IPS-18a (cell line): ENCODE data around the gene ISOC2.

Experiments
- H3K27ac ChIP-seq: one replicate; pipeline ENCODE4 v1.5.1; 2013; ENCODE audit warnings: low read length
- H3K27me3 ChIP-seq: one replicate; pipeline ENCODE4 v1.6.1; 2013; ENCODE audit warnings: mild to moderate bottlenecking, low read length; ENCODE audit not compliant: control insufficient read depth, insufficient read depth
- H3K36me3 ChIP-seq: one replicate; pipeline ENCODE4 v1.6.1; 2013; ENCODE audit warnings: low read depth, low read length; ENCODE audit not compliant: control insufficient read depth
- H3K4me1 ChIP-seq: one replicate; pipeline ENCODE4 v1.6.1; 2013; ENCODE audit warnings: low read depth, low read length; ENCODE audit not compliant: control insufficient read depth
- H3K4me3 ChIP-seq: one replicate; pipeline ENCODE4 v1.5.1; 2013; ENCODE audit warnings: low read length
- H3K9ac ChIP-seq: one replicate; pipeline ENCODE4 v1.6.1; 2013; ENCODE audit warnings: mild to moderate bottlenecking, low read length, moderate library complexity
- H3K9me3 ChIP-seq: one replicate; pipeline ENCODE4 v1.6.1; 2013; ENCODE audit warnings: low read depth, low read length; ENCODE audit not compliant: control insufficient read depth

ISOC2 gene

DNA sequence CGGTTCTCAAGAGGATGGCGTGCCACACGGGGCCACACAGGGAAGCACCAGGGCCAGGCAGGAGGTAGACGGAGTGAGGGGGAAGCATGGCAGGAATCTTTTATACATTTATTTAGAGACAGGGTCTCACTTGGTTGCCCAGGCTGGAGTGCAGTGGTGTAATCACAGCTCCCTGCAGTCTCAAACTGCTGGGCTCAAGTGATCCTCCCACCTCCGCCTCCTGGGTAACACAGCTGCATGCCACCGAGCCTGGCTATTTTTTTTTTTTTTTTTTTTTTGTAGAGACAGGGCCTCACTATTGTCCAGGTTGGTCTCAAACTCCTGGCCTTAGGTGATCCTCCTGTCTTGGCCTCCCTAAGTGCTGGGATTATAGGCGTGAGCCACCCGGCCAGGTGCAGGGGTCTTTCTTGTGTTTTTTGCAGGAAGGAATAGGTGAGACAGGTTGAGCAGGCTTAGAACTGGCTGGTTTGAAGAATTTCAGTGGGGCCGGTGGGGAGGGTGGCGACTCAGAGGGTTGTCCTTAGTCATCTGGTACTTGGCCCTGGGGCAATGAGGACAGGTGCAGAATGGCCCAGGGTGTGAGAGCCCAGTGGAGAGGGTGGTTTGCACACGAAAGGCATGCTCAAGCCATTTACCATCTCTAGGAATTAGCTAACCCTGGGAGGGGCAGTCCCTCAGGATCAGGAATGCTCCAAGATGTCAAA, 34.4 kb upstream of the ISOC2 start:
- H3K4me3 ChIP-seq: no peak overlapping the region
- H3K27ac ChIP-seq: no peak overlapping the region
- H3K4me1 ChIP-seq: peaks cover 8% of the 10 kb centered on the region
- H3K36me3 ChIP-seq: no peaks in the 10 kb centered on the region
- no peaks in the 10 kb centered on the region for H3K27me3 ChIP-seq
- no peaks in the 10 kb centered on the region for H3K9me3 ChIP-seq
- no peak overlapping the region for H3K9ac ChIP-seq

DNA sequence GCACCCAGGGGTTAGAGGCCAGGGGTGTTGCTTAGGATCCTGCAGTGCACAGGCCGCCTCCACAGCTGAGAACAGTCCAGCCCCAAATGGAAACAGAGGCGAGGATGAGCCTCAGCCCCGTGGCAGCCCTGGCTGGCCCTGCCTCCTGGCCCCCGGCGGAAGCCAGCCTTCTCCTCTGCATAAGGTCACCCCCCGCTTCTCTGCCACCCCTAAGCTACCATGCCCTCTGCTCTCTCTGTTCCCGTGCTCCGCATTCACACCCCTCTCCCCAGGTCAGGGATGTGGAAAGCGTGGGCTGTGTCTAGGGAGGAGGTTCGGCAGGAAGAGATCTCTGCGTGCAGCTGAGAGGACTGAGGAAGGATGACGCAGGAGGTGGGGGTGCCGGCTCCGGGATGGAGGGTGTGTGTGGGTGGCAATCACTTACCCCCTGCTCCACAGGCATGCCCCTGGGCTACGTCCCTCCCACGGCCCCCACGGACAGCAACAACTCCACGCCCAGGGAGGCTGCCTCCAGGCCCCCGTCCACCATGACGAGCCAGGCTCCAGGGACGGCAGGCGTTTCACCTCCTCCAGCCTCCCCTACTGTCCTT, 32.8 kb upstream of the ISOC2 start:
- no peak overlapping the region for H3K27ac ChIP-seq
- peaks cover 13% of the 10 kb centered on the region for H3K4me1 ChIP-seq
- H3K4me3 ChIP-seq: no peak overlapping the region
- no peaks in the 10 kb centered on the region for H3K9me3 ChIP-seq
- no peaks in the 10 kb centered on the region for H3K27me3 ChIP-seq
- H3K36me3 ChIP-seq: no peaks in the 10 kb centered on the region
- no peak overlapping the region for H3K9ac ChIP-seq

DNA sequence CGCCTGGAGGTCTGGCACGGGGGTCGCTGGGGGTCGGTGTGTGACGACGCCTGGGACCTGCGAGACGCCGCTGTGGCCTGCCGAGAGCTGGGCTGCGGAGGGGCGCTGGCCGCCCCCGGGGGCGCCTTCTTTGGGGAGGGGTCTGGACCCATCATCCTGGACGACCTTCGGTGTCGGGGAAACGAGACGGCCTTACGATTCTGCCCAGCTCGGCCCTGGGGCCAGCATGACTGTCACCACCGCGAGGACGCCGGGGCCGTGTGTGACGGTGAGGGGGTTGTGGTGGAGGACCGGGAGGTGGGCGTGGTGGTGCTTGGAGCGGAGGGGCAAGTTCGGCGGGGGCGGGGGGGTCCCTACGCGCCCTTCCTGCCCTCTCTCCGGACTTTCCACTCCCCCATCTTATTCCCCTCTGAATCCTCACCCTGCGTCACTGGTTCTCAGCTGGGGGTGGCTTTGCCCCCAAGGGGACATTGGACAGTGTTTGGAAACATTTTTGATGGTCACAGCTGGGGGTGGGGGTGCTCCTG, 32.3 kb upstream of the ISOC2 start:
- H3K4me1 ChIP-seq: peaks cover 17% of the 10 kb centered on the region

DNA sequence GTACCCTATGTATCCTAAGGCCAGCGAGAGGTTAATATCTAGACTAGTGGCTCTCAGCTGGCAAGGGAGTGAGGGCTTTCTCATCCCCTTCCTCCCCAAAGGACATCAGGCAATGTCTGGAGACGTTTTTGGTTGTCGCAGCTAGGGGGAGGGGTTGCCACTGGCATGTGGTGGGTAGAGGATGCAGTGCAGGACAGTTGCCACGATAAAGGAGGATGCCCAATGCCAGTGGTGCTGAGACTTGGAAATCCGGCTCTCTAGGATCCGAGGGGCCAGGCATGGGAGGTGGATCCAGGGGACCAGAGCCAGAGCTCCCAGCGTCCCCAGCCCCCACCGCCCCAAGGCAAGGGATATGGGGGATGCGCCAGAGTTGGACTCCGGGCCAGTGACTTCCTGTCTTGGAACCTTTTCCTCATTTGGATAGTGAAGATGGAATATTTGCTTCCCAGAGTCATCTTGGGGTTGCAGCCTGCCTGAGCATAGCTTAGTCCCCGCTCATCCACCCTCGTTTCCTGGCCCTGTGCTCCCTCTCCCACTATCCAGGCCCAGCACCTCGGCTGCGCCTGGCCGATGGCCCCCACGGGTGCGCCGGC, 31.7 kb upstream of the ISOC2 start:
- H3K4me3 ChIP-seq: no peak overlapping the region
- no peak overlapping the region for H3K9ac ChIP-seq
- no peaks in the 10 kb centered on the region for H3K9me3 ChIP-seq
- H3K36me3 ChIP-seq: no peaks in the 10 kb centered on the region
- no peaks in the 10 kb centered on the region for H3K27me3 ChIP-seq
- H3K4me1 ChIP-seq: peaks cover 21% of the 10 kb centered on the region
- no peak overlapping the region for H3K27ac ChIP-seq

More for the DNA sequence above, 32.3 kb upstream of the ISOC2 start:
- Histone ChIP-seq H3K4me3 (no peak overlapping the region), H3K27me3 (no peaks in the 10 kb centered on the region), H3K36me3 (no peaks in the 10 kb centered on the region), H3K27ac (no peak overlapping the region), H3K9ac (no peak overlapping the region), H3K9me3 (no peaks in the 10 kb centered on the region)

DNA sequence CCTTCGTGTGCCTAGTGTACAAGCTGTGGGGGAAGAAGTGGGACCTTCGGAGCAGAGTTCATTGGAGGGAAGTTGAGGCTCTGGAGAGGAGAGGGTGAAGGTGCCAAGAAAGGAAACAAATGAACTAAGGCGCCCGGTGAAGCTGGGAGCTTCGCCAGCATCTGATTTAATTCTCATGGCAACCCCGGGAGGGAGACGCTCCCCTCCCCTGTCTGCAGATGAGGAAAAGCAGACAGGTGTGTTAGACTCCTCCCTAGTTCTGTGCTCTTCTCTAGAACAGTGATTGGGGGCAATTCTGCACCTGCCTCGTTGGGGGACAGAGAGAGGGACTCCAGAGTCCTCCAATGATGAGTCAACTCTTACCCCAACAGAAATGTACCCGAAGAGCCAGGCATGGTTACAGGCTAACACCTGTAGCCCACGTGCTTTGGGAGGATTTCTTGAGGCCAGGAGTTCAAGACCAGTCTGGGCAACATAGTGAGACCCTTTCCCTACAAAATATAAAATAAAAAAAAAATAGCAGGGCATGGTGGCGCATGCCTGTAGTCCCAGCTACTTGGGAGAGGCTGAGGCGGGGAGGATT, 31.0 kb upstream of the ISOC2 start:
- no peak overlapping the region for H3K27ac ChIP-seq
- H3K4me1 ChIP-seq: peaks cover 27% of the 10 kb centered on the region
- no peaks in the 10 kb centered on the region for H3K36me3 ChIP-seq
- H3K9ac ChIP-seq: no peak overlapping the region
- no peaks in the 10 kb centered on the region for H3K27me3 ChIP-seq
- no peak overlapping the region for H3K4me3 ChIP-seq
- no peaks in the 10 kb centered on the region for H3K9me3 ChIP-seq

DNA sequence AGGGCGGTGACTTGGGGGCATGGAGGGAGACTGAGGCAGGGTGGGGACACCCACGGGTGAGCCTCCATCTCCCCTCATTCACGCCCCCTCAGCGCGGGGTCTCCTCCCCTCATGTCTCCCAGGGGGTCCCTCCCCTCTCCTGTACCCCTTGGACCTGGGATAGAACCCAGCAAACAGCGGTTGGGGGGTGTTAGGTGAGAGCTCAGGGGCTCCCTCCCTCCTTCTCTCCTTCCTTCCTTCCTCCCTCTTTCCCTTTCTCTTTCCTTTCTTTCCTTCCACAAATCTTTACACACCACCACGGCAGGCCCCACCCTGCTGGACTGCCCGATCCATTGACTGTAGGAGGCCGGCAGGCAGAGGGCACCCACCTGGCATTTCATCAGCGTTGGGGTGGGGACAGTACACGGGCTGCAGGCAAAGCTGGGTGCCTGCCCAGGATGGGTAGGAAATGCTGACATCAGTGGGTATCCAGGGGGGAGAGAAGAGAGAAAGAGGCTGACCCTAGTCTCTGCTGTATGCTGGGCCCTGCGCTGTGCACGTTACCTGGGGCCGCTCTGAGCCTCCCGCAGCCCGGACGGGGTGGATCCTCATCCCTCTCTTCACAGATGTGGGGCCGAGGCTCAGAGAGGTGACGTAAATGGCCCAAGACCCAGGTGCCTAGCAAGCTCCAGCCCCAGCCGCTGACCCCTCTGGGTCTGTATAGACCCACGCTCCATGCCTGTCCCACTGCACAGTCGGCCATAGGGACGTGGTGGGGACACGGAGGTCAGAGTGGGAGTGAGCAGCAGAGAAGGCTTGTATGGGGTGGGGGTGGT, 30.3 kb upstream of the ISOC2 start:
- Histone ChIP-seq H3K9ac (no peak overlapping the region), H3K27me3 (no peaks in the 10 kb centered on the region), H3K4me1 (peaks cover 33% of the 10 kb centered on the region), H3K36me3 (no peaks in the 10 kb centered on the region), H3K27ac (no peak overlapping the region), H3K9me3 (no peaks in the 10 kb centered on the region), H3K4me3 (no peak overlapping the region)

DNA sequence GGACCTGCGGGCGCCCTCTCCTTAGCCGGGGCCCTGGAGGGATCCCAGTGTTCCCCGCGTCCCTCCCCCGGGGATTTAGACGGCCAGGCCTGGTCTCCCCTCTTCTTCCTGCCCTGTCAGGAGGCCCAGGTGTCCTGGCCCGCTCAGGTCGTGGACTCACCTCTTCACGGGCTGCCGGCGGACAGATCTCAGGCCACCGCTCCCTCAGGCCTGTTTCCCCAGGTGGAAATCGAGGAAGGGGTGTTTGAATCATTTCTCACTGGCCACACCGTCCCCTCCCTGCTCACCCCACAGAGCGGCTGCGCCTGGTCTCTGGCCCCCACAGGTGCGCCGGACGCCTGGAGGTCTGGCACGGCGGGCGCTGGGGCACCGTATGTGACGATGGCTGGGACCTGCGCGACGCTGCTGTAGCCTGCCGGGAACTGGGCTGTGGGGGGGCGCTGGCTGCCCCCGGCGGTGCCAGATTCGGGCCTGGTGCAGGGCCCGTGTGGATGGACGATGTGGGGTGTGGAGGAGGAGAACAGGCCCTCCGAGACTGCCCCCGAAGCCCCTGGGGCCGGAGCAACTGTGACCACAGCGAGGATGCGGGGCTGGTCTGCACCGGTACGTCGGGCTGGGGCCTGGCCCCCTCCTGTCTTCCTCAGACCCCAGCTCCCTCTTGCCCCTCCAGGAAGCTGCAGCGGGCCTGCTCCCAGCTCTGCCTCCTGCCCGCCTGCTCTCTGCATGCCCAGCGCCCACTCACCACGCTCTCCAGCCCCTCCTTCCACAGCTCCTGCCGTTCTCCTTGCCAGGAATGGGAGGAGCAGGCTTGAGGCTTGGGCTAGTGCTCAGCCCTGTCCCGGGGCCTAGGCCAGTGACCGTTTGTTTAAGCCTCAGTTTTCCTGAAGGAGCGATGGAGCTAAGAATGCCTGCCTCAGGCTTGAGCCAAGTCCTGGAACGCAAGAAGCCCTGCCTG, 29.3 kb upstream of the ISOC2 start:
- H3K9me3 ChIP-seq: no peaks in the 10 kb centered on the region
- peaks cover 31% of the 10 kb centered on the region for H3K4me1 ChIP-seq
- H3K27me3 ChIP-seq: no peaks in the 10 kb centered on the region
- no peaks in the 10 kb centered on the region for H3K36me3 ChIP-seq
- H3K4me3 ChIP-seq: no peak overlapping the region
- no peak overlapping the region for H3K27ac ChIP-seq
- H3K9ac ChIP-seq: no peak overlapping the region

DNA sequence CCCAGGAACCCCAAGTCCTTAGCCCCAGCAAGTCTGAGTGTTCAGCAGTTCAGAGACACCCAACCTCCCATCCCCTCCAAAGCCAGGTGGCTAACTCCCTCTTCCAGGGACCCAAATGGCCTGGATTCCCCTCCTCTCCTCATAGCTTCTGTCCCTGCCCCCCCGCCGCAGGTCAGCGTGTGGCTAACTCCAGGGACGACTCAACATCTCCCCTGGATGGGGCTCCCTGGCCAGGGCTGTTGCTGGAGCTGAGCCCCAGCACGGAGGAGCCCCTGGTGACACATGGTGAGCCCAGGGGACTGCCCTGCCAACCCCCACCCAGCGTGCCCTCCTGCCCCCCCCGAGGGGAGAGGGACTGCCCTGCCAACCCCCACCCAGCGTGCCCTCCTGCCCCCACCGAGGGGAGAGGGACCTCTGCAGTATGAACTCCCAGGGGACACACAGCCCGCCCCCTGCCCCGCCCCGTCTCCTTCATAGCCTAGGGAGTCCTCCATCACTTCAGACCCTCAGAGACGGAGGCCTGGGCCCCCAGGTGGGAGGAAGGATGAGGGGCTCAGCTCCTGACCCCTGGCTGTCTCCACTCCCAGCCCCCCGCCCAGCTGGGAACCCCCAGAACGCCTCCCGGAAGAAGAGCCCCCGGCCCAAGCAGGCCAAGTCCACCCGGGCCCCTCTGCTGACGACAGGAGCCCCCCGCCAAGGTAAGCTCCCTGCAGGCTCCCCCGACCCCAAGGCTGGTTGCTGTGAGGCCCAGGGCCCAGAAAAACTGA, 28.5 kb upstream of the ISOC2 start:
- Histone ChIP-seq H3K36me3 (no peaks in the 10 kb centered on the region), H3K4me1 (peaks cover 33% of the 10 kb centered on the region), H3K27ac (no peak overlapping the region), H3K9me3 (no peaks in the 10 kb centered on the region), H3K9ac (no peak overlapping the region), H3K27me3 (no peaks in the 10 kb centered on the region), H3K4me3 (no peak overlapping the region)

DNA sequence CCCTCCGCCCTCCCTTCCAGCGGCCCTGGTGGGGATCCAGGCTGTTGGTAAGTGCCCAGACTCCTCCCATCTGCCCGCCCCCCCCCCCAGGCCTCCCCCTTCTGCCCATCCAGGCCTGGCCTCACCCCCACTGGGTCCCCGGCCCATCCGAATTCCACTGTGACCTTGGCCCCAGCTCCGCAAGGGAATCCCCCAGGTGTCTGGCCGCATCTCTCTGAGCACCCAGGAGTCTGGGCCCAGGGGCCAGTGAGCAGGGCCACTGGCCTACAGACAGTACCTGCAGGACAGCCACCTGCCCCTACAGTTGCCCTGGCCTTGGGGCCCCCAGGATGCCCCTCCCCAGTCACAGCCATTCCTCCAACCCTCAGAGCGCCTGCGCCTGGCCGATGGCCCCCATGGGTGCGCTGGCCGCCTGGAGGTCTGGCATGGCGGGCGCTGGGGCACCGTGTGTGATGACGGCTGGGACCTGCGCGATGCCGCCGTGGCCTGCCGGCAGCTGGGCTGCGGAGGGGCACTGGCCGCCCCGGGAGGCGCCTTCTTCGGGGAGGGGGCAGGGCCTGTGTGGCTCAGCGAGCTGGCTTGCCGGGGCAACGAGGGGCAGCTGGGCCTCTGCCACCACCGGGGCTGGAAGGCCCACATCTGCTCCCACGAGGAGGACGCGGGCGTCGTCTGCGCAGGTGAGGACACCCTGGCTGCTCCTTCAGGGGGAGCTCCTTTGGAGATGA, 27.7 kb upstream of the ISOC2 start:
- no peak overlapping the region for H3K4me3 ChIP-seq
- no peaks in the 10 kb centered on the region for H3K36me3 ChIP-seq
- H3K9me3 ChIP-seq: no peaks in the 10 kb centered on the region
- peaks cover 33% of the 10 kb centered on the region for H3K4me1 ChIP-seq
- no peak overlapping the region for H3K27ac ChIP-seq
- no peaks in the 10 kb centered on the region for H3K27me3 ChIP-seq
- H3K9ac ChIP-seq: no peak overlapping the region
